ENCODE data around the gene OSBPL2.

OSBPL2 gene

GRCh38 chr20:62236766-62237513 lies 1.4 kb upstream of the OSBPL2 start:
- DNase-seq = no peak

- DNase-seq = no peak
These were observed 864 bp upstream of the OSBPL2 start for GRCh38 chr20:62237514-62237800.

- DNase-seq = no peak
These were observed 402 bp downstream of the OSBPL2 start for GRCh38 chr20:62238569-62239277.

GRCh38 chr20:62239278-62239879 lies 1.1 kb downstream of the OSBPL2 start:
- no peak for DNase-seq

- DNase-seq = no peak
These were observed 1.8 kb downstream of the OSBPL2 start for GRCh38 chr20:62240020-62240685.

GRCh38 chr20:62241506-62241905 lies 3.2 kb downstream of the OSBPL2 start:
- no peak for DNase-seq

GRCh38 chr20:62242176-62242575 lies 3.9 kb downstream of the OSBPL2 start:
- DNase-seq = no peak

- no peak for DNase-seq
These were observed 4.8 kb downstream of the OSBPL2 start for GRCh38 chr20:62243106-62243505.

- DNase-seq = no peak
These were observed 5.7 kb downstream of the OSBPL2 start for GRCh38 chr20:62243906-62244515.

GRCh38 chr20:62244644-62245108 lies 6.4 kb downstream of the OSBPL2 start:
- DNase-seq = no peak

GRCh38 chr20:62245911-62246280 lies 7.6 kb downstream of the OSBPL2 start:
- DNase-seq = no peak

- no peak for DNase-seq
These were observed 8.1 kb downstream of the OSBPL2 start for GRCh38 chr20:62246431-62246830.

- DNase-seq = no peak
These were observed 8.7 kb downstream of the OSBPL2 start for GRCh38 chr20:62246872-62247652.

GRCh38 chr20:62248890-62249560 lies 10.7 kb downstream of the OSBPL2 start:
- DNase-seq = no peak

- DNase-seq = no peak
These were observed 14.1 kb downstream of the OSBPL2 start for GRCh38 chr20:62252342-62252966.

GRCh38 chr20:62253398-62253797 lies 15.1 kb downstream of the OSBPL2 start:
- no peak for DNase-seq

- no peak for DNase-seq
These were observed 15.9 kb downstream of the OSBPL2 start for GRCh38 chr20:62254021-62254724.

- no peak for DNase-seq
These were observed 17.7 kb downstream of the OSBPL2 start for GRCh38 chr20:62255976-62256375.

GRCh38 chr20:62258499-62259293 lies 20.4 kb downstream of the OSBPL2 start:
- no peak for DNase-seq

- DNase-seq = no peak
These were observed 20.9 kb downstream of the OSBPL2 start for GRCh38 chr20:62259294-62259565.
